IMR-90 (cell line): ENCODE data around the gene PAPPA. TPM values are rescaled to one million over a fixed set of nuclear protein-coding genes. Genes with fewer than 3 reads are reported as not detected.

Experiments
- ATAC-seq: fragments of 200-7000 bp; cut with Tn5 transposase; 2 replicates; pipeline ENCODE4 v1.9.1; 2020; ENCODE audit warnings: low read depth, mild to moderate bottlenecking, moderate library complexity
- BruUV-seq: library from RNA; stranded (reverse); fragments of 400-500 nt; replicated peaks from 2 replicates; lab custom pipeline; 2021; lab: Mats Ljungman, UMichigan
- CTCF ChIA-PET: fragments of 300-600 bp; formaldehyde crosslinking; extraction: SDS; loops from one replicate; lab custom pipeline; 2021; ENCODE audit warnings: antibody characterized with exemption; lab: Yijun Ruan, JAX
- POLR2A ChIA-PET: fragments of 300-600 bp; sonication (Branson Sonifier 250); formaldehyde crosslinking; loops from one replicate; lab custom pipeline; 2022; ENCODE audit warnings: antibody characterized with exemption; ENCODE audit not compliant: unreplicated experiment; lab: Charles Lee
- DNase-seq: peaks from one replicate; pipeline ENCODE4 v3.0.0; 2013
- H2AFZ ChIP-seq: replicated peaks from 2 replicates; pipeline ENCODE3; 2013; ENCODE audit warnings: low read length, mild to moderate bottlenecking; ENCODE audit not compliant: poor library complexity
- H2AK5ac ChIP-seq: 2 replicates; pipeline ENCODE4 v1.6.1; 2013; ENCODE audit warnings: low read depth, low read length, inconsistent platforms
- H2AK9ac ChIP-seq: replicated peaks from 2 replicates; pipeline ENCODE3; 2013; ENCODE audit warnings: mild to moderate bottlenecking, low read depth, low read length, moderate library complexity; ENCODE audit not compliant: poor library complexity
- H2BK120ac ChIP-seq: 2 replicates; pipeline ENCODE4 v1.6.1; 2013; ENCODE audit warnings: low read depth, low read length, inconsistent platforms
- H2BK15ac ChIP-seq: 3 replicates; pipeline ENCODE4 v1.6.1; 2013; ENCODE audit warnings: low read depth, low read length, inconsistent platforms
- H2BK20ac ChIP-seq: 2 replicates; pipeline ENCODE4 v1.6.1; 2013; ENCODE audit warnings: low read depth, mild to moderate bottlenecking, inconsistent platforms, low read length, moderate library complexity
- H2BK5ac ChIP-seq: 2 replicates; pipeline ENCODE4 v1.6.1; 2013; ENCODE audit warnings: mild to moderate bottlenecking, low read depth, low read length, inconsistent platforms; ENCODE audit not compliant: poor library complexity, severe bottlenecking
- H3K14ac ChIP-seq: replicated peaks from 2 replicates; pipeline ENCODE4 v1.6.1; 2013; ENCODE audit warnings: low read depth, low read length, inconsistent platforms
- H3K18ac ChIP-seq: 2 replicates; pipeline ENCODE4 v1.6.1; 2013; ENCODE audit warnings: low read depth, low read length, control low read depth
- H3K23ac ChIP-seq: 2 replicates; pipeline ENCODE4 v1.6.1; 2013; ENCODE audit warnings: low read depth, low read length, inconsistent platforms
- H3K27ac ChIP-seq: 2 replicates; pipeline ENCODE4 v1.5.1; 2013; ENCODE audit warnings: mild to moderate bottlenecking, control low read depth, low read length; ENCODE audit not compliant: insufficient read depth
- H3K27me3 ChIP-seq: 2 replicates; pipeline ENCODE4 v1.6.1; 2013; ENCODE audit warnings: low read length; ENCODE audit not compliant: control insufficient read depth, insufficient read depth
- H3K36me3 ChIP-seq: 2 replicates; pipeline ENCODE4 v1.6.1; 2013; ENCODE audit warnings: low read length, mixed read lengths; ENCODE audit not compliant: control insufficient read depth, insufficient read depth
- H3K4ac ChIP-seq: 2 replicates; pipeline ENCODE4 v1.6.1; 2013; ENCODE audit warnings: low read depth, low read length, inconsistent platforms
- H3K4me1 ChIP-seq: 2 replicates; pipeline ENCODE4 v1.6.1; 2013; ENCODE audit warnings: low read length, mixed read lengths; ENCODE audit not compliant: control insufficient read depth, insufficient read depth
- H3K4me2 ChIP-seq: 2 replicates; pipeline ENCODE4 v1.6.1; 2013; ENCODE audit warnings: low read depth, mild to moderate bottlenecking, control low read depth, low read length, moderate library complexity
- H3K4me3 ChIP-seq: 2 replicates; pipeline ENCODE4 v1.5.1; 2013; ENCODE audit warnings: low read depth, mild to moderate bottlenecking, control low read depth, low read length, moderate library complexity; ENCODE audit not compliant: insufficient read depth
- H3K56ac ChIP-seq: 2 replicates; pipeline ENCODE4 v1.6.1; 2013; ENCODE audit warnings: low read length, inconsistent platforms; ENCODE audit not compliant: insufficient read depth; ENCODE audit errors: extremely low read depth
- H3K79me1 ChIP-seq, 2 experiments: 2 replicates each; pipeline ENCODE4 v1.6.1; 2013; ENCODE audit warnings: low read length in 2 of 2, inconsistent platforms in 1 of 2, low read depth in 1 of 2
- H3K9ac ChIP-seq: 2 replicates; pipeline ENCODE4 v1.6.1; 2013; ENCODE audit warnings: low read depth, low read length, control low read depth
- H3K9me1 ChIP-seq: 2 replicates; pipeline ENCODE4 v1.6.1; 2013; ENCODE audit warnings: low read length, inconsistent platforms; ENCODE audit not compliant: insufficient read depth
- H3K9me3 ChIP-seq: 2 replicates; pipeline ENCODE4 v1.6.1; 2013; ENCODE audit warnings: low read length; ENCODE audit not compliant: control insufficient read depth, insufficient read depth
- H4K20me1 ChIP-seq: 2 replicates; pipeline ENCODE4 v1.6.1; 2013; ENCODE audit warnings: low read length, inconsistent platforms; ENCODE audit not compliant: insufficient read depth
- H4K5ac ChIP-seq: 2 replicates; pipeline ENCODE4 v1.6.1; 2013; ENCODE audit warnings: mild to moderate bottlenecking, low read depth, low read length, control low read depth
- H4K8ac ChIP-seq, 2 experiments: 2 replicates each; pipeline ENCODE4 v1.6.1; 2013; ENCODE audit warnings: low read depth in 2 of 2, low read length in 2 of 2, control low read depth in 1 of 2, inconsistent platforms in 1 of 2
- H4K91ac ChIP-seq: 2 replicates; pipeline ENCODE4 v1.6.1; 2013; ENCODE audit warnings: low read depth, low read length, inconsistent platforms; ENCODE audit not compliant: insufficient read depth
- CHD1 ChIP-seq: IDR thresholded peaks from 2 replicates; pipeline ENCODE4 v1.6.1; 2012; ENCODE audit warnings: low read depth, low read length, improper control_type of control experiment
- MAFK ChIP-seq: IDR thresholded peaks from 2 replicates; pipeline ENCODE4 v1.6.1; 2012; ENCODE audit warnings: low read depth, low read length, improper control_type of control experiment
- MAZ ChIP-seq: IDR thresholded peaks from 2 replicates; pipeline ENCODE4 v1.6.1; 2012; ENCODE audit warnings: low read depth, mild to moderate bottlenecking, low read length, improper control_type of control experiment, moderate library complexity, borderline replicate concordance
- RAD21 ChIP-seq: IDR thresholded peaks from 2 replicates; pipeline ENCODE4 v1.6.1; 2012; ENCODE audit warnings: low read length, improper control_type of control experiment
- RCOR1 ChIP-seq: IDR thresholded peaks from 2 replicates; pipeline ENCODE4 v1.6.1; 2012; ENCODE audit warnings: mild to moderate bottlenecking, low read length, improper control_type of control experiment; ENCODE audit not compliant: insufficient replicate concordance
- RFX5 ChIP-seq: IDR thresholded peaks from 2 replicates; pipeline ENCODE4 v1.8.0; 2012; ENCODE audit warnings: low read depth, mild to moderate bottlenecking, low read length, moderate library complexity
- SMC3 ChIP-seq: fragments of 150-350 bp; IDR thresholded peaks from 2 replicates; pipeline ENCODE4 v1.6.1; 2016; ENCODE audit warnings: low read depth, mild to moderate bottlenecking, antibody characterized with exemption, low read length, moderate library complexity
- WGBS, 2 experiments: methylation state at CpG; one replicate each; pipeline versions ENCODE4 v1.1.5 to v1.1.7; 2013; ENCODE audit warnings: missing lambda C conversion rate in 2 of 2; ENCODE audit not compliant: insufficient read length in 1 of 2; ENCODE audit errors: extremely low coverage in 2 of 2; 5-methylcytosine and 5-hydroxymethylcytosine counted together
- dilution Hi-C: fragments of 300-500 bp; cut with HindIII; formaldehyde crosslinking; loops from one replicate; pipeline ENCODE4 v1.14.3; 2018; ENCODE audit warnings: low sequenced_read_pairs; ENCODE audit not compliant: unreplicated experiment
- in situ Hi-C: fragments of 300-500 bp; cut with MboI; formaldehyde crosslinking; loops from 3 replicates; pipeline ENCODE4 v1.14.3; 2019; ENCODE audit warnings: low sequenced_read_pairs, inconsistent platforms, mixed read lengths
- intact Hi-C: fragments of 100-400 bp; cut with micrococcal nuclease; formaldehyde crosslinking; loops from 2 replicates; pipeline ENCODE4 v1.10.0; 2022
- polyA plus RNA-seq, 3 experiments: library from polyadenylated mRNA; depleted of rRNA; stranded (reverse); fragments of >200 nt; gene quantifications; 2 replicates each; pipeline ENCODE4 v1.2.3, GENCODE V29; 2012; ENCODE audit warnings: low replicate concordance in 1 of 3
- total RNA-seq: library from RNA; depleted of rRNA; stranded (reverse); fragments of >200 nt; gene quantifications from 2 replicates; pipeline ENCODE4 v1.2.3, GENCODE V29; 2012
- TF ChIP-seq, protein P1 (sequence below): conservative IDR thresholded peaks from 2 replicates; pipeline ENCODE4 v1.5.1; 2012; ENCODE audit warnings: mild to moderate bottlenecking, low read depth, low read length, improper control_type of control experiment
- TF ChIP-seq, protein P2 (sequence below): fragments of 150-350 bp; IDR thresholded peaks from 2 replicates; pipeline ENCODE4 v1.6.1; 2016; ENCODE audit warnings: low read depth, mild to moderate bottlenecking, low read length, moderate library complexity, borderline replicate concordance

Gene PAPPA
- total and polyA plus RNA-seq, 2 of the 4 experiments (the other 2 are of a cell fraction): 8.3 to 12.4 TPM

DNA sequence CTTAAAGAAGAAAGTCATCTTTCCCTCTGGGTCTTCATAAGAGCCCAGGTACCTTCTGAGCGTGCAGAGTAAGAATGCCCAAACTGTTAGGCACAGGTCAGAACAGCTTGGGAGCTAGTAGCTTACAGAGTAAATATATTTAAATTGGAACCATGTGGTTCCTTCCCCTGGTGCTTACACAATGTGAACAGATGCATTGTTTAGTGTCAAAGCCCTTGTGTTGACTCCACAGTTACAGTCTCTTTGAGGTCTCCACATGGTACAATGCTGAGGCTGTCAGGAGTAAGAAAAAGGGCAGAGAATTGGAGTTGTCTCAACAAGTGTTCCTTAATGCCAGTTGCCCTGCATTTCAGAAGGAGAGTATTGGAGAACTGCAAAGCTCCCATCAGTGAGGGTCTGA is 188.5 kb downstream of the PAPPA start:
- H3K9me1 ChIP-seq: peaks cover 8% of the 10 kb centered on the region; the same call in 1 of the 2 replicates
- ChIA-PET CTCF (no interaction called here), POLR2A (no interaction called here)
- H3K23ac ChIP-seq: no peak overlapping the region
- H3K4ac ChIP-seq: no peak overlapping the region
- H3K79me1 ChIP-seq: no peaks in the 10 kb centered on the region
- H3K27me3 ChIP-seq: no peaks in the 10 kb centered on the region
- no peak overlapping the region for H3K14ac ChIP-seq
- H4K5ac ChIP-seq: no peak overlapping the region
- no peak overlapping the region for H3K4me2 ChIP-seq
- 0 out of 2 replicates have a peak, but pooled peaks cover 2% of the 10 kb centered on the region for H4K20me1 ChIP-seq
- no peak for DNase-seq
- WGBS, 2 experiments: no CpG with 5 or more reads among the region's 1 CpG
- no peak for ATAC-seq
- TF ChIP-seq CHD1 (no peak), RCOR1 (no peak), MAZ (no peak), MAFK (no peak), RAD21 (no peak), RFX5 (no peak), SMC3 (no peak)
- TF ChIP-seq, protein P1, sequence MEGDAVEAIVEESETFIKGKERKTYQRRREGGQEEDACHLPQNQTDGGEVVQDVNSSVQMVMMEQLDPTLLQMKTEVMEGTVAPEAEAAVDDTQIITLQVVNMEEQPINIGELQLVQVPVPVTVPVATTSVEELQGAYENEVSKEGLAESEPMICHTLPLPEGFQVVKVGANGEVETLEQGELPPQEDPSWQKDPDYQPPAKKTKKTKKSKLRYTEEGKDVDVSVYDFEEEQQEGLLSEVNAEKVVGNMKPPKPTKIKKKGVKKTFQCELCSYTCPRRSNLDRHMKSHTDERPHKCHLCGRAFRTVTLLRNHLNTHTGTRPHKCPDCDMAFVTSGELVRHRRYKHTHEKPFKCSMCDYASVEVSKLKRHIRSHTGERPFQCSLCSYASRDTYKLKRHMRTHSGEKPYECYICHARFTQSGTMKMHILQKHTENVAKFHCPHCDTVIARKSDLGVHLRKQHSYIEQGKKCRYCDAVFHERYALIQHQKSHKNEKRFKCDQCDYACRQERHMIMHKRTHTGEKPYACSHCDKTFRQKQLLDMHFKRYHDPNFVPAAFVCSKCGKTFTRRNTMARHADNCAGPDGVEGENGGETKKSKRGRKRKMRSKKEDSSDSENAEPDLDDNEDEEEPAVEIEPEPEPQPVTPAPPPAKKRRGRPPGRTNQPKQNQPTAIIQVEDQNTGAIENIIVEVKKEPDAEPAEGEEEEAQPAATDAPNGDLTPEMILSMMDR: no peak
- TF ChIP-seq, protein P2, sequence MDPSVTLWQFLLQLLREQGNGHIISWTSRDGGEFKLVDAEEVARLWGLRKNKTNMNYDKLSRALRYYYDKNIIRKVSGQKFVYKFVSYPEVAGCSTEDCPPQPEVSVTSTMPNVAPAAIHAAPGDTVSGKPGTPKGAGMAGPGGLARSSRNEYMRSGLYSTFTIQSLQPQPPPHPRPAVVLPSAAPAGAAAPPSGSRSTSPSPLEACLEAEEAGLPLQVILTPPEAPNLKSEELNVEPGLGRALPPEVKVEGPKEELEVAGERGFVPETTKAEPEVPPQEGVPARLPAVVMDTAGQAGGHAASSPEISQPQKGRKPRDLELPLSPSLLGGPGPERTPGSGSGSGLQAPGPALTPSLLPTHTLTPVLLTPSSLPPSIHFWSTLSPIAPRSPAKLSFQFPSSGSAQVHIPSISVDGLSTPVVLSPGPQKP: no peak
- no peak overlapping the region for H3K4me3 ChIP-seq
- peaks cover 4% of the 10 kb centered on the region for H3K4me1 ChIP-seq
- H2AK5ac ChIP-seq: no peak overlapping the region
- no peak overlapping the region for H2BK20ac ChIP-seq
- no peak overlapping the region for H4K91ac ChIP-seq
- H3K56ac ChIP-seq: no peak overlapping the region
- no peak overlapping the region for H2BK120ac ChIP-seq
- H2AFZ ChIP-seq: no peak overlapping the region
- no peak overlapping the region for H2BK15ac ChIP-seq
- H2BK5ac ChIP-seq: no peak overlapping the region
- H3K18ac ChIP-seq: no peak overlapping the region
- H3K9ac ChIP-seq: no peak overlapping the region
- no peak overlapping the region for H3K27ac ChIP-seq
- H3K36me3 ChIP-seq: peaks cover 74% of the 10 kb centered on the region
- no peak overlapping the region for H2AK9ac ChIP-seq
- dilution Hi-C loops (no loop called here), intact Hi-C loops (loop anchor here (5.0 kb wide), 1 partner anchor 750 kb away; no protein-coding TSS in a partner anchor), in situ Hi-C loops (no loop called here)
- H3K9me3 ChIP-seq: no peaks in the 10 kb centered on the region
- BruUV-seq: no TSS peak
- no peak overlapping the region for H4K8ac ChIP-seq
